H1 (cell line): ENCODE results near the gene SCUBE2. TPM values are rescaled to one million over a fixed set of nuclear protein-coding genes. Genes with fewer than 3 reads are reported as not detected.

Experiments
- BCL11A ChIP-seq, 2 experiments: IDR thresholded peaks; one replicate each; pipeline ENCODE4 v1.6.1; 2011; ENCODE audit warnings: low read depth in 2 of 2, low read length in 2 of 2, mild to moderate bottlenecking in 2 of 2
- CBX5 ChIP-seq: fragments of 300-800, 300-1000 bp; sonication (generic); IDR thresholded peaks from 2 replicates; pipeline ENCODE4 v1.7.1; 2016; ENCODE audit warnings: antibody characterized with exemption, low read length, low read depth
- CHD7 ChIP-seq: fragments of 300-600 bp; sonication (generic); IDR thresholded peaks from 2 replicates; pipeline ENCODE4 v1.7.1; 2012; ENCODE audit warnings: low read length, moderate library complexity, mild to moderate bottlenecking, inconsistent platforms; ENCODE audit not compliant: insufficient replicate concordance
- CTCF ChIP-seq, 3 experiments: IDR thresholded peaks; 1 replicate in 2 of 3; 2 replicates in 1 of 3; pipeline versions ENCODE4 v1.5.1 to v1.6.1; 2011; ENCODE audit warnings: low read length in 3 of 3, mild to moderate bottlenecking in 3 of 3, inconsistent platforms in 2 of 3, low read depth in 1 of 3, moderate library complexity in 1 of 3; ENCODE audit not compliant: insufficient read depth in 1 of 3; ENCODE audit errors: control extremely low read depth in 1 of 3
- EP300 ChIP-seq, 2 experiments: IDR thresholded peaks; 1 replicate in 1 of 2; 2 replicates in 1 of 2; pipeline ENCODE4 v1.6.1; 2011 to 2012; ENCODE audit warnings: low read depth in 2 of 2, low read length in 2 of 2, mild to moderate bottlenecking in 2 of 2, borderline replicate concordance in 1 of 2, inconsistent platforms in 1 of 2, moderate library complexity in 1 of 2
- GTF2F1 ChIP-seq: IDR thresholded peaks from 2 replicates; pipeline ENCODE4 v1.6.1; 2012; ENCODE audit warnings: low read depth, low read length, improper control_type of control experiment, borderline replicate concordance
- HDAC2 ChIP-seq, 2 experiments: fragments of 300-600 bp in 1 of 2; sonication (generic) in 1 of 2; IDR thresholded peaks; 2 replicates each; pipeline ENCODE4 v1.6.1; 2011 to 2012; ENCODE audit warnings: low read depth in 2 of 2, low read length in 2 of 2, mild to moderate bottlenecking in 2 of 2, moderate library complexity in 2 of 2, borderline replicate concordance in 1 of 2, inconsistent platforms in 1 of 2
- SRF ChIP-seq: IDR thresholded peaks from 2 replicates; pipeline ENCODE4 v1.6.1; 2011; ENCODE audit warnings: mild to moderate bottlenecking, low read depth, low read length, moderate library complexity
- polyA plus RNA-seq, 7 experiments: library from polyadenylated mRNA; depleted of rRNA in 3 of 7; stranded (reverse) in 5 of 7; unstranded in 2 of 7; fragments of >200 nt in 5 of 7; fragments of 200-250 nt in 2 of 7; gene quantifications; 1 replicate in 5 of 7; 2 replicates in 1 of 7; 4 replicates in 1 of 7; pipeline versions ENCODE4 v1.2.1 to v1.2.3, GENCODE V29; 2011 to 2013; ENCODE audit warnings: missing spikeins in 2 of 7, mixed read lengths in 2 of 7
- total RNA-seq: library from RNA; stranded (reverse); fragmentation: NEBNext Ultra II Directional; extraction: Animal tissue kit (Norgen Biotek cat#: 25700); gene quantifications from 2 replicates; pipeline ENCODE4 v1.2.1, GENCODE V29; 2021

The SCUBE2 gene
- total and polyA plus RNA-seq, 2 of the 8 experiments (the other 6 are each of a cell fraction or from before 2014, with no cell fraction given), result 0.29 to 1.2 TPM

- TF ChIP-seq CHD7 (no peak), GTF2F1 (no peak), HDAC2 (IDR thresholded peaks at IDR 0.05; ENCODE audit: borderline replicate concordance in 1 of 2, low read depth in 2 of 2, low read length in 2 of 2) (no peak), EP300 (IDR thresholded peaks at IDR 0.05; ENCODE audit: borderline replicate concordance in 1 of 2, low read depth in 2 of 2, low read length in 2 of 2) (no peak), CTCF (IDR thresholded peaks at IDR 0.05; ENCODE audit: control extremely low read depth in 1 of 3, insufficient read depth in 1 of 3, low read depth in 1 of 3, low read length in 3 of 3) (peak; percentile 87 to 96 (median 90)), SRF (no peak), CBX5 (no peak), BCL11A (IDR thresholded peaks at IDR 0.05; ENCODE audit: low read depth in 2 of 2, low read length in 2 of 2) (no peak)
These were observed 75.7 kb downstream of the SCUBE2 start (continued) for GRCh38 chr11:9015677-9016076.
